Lung (tissue), 12 donors: ENCODE data around the gene ADAMTS13. TPM values are rescaled to one million over a fixed set of nuclear protein-coding genes. Genes with fewer than 3 reads are reported as not detected.
A peak's percentile ranks its signal among the peaks of the same experiment; 100 is the strongest.

Source experiments
- ATAC-seq: fragments of 200-7000 bp; cut with Tn5 transposase; one replicate; pipeline ENCODE4 v1.9.1; 2020; ENCODE audit warnings: moderate number of reproducible peaks; ENCODE audit not compliant: insufficient read depth, low FRiP score
- DNase-seq, 3 donors: peaks; one replicate each; pipeline ENCODE4 v3.0.0-alpha.2; 2013 to 2017
- H3K27ac ChIP-seq, 2 donors: one replicate each; pipeline ENCODE4 v1.5.1; 2013; ENCODE audit warnings: mild to moderate bottlenecking in 2 of 2, moderate library complexity in 2 of 2, control low read depth in 1 of 2, inconsistent platforms in 1 of 2, low read depth in 1 of 2, low read length in 1 of 2
- H3K27me3 ChIP-seq, 3 donors: one replicate each; pipeline ENCODE4 v1.5.1; 2013; ENCODE audit warnings: low read length in 2 of 3; ENCODE audit not compliant: control insufficient read depth in 3 of 3, insufficient read depth in 3 of 3
- H3K36me3 ChIP-seq, 4 donors: one replicate each; pipeline ENCODE4 v1.5.1; 2013; ENCODE audit warnings: low read length in 4 of 4, mild to moderate bottlenecking in 1 of 4, moderate library complexity in 1 of 4; ENCODE audit not compliant: control insufficient read depth in 4 of 4, insufficient read depth in 4 of 4
- H3K4me1 ChIP-seq, 5 donors: one replicate each; pipeline ENCODE4 v1.5.1; 2013; ENCODE audit warnings: low read length in 5 of 5, mild to moderate bottlenecking in 2 of 5, moderate library complexity in 1 of 5; ENCODE audit not compliant: control insufficient read depth in 5 of 5, insufficient read depth in 5 of 5
- H3K4me3 ChIP-seq: one replicate; pipeline ENCODE4 v1.5.1; 2013; ENCODE audit warnings: mild to moderate bottlenecking, control low read depth, moderate library complexity
- H3K9ac ChIP-seq, 2 donors: one replicate each; pipeline ENCODE4 v1.5.1; 2013; ENCODE audit warnings: low read length in 2 of 2, control low read depth in 1 of 2; ENCODE audit not compliant: insufficient read depth in 1 of 2
- H3K9me3 ChIP-seq, 4 donors: one replicate each; pipeline ENCODE4 v1.5.1; 2013; ENCODE audit warnings: low read length in 3 of 4, mild to moderate bottlenecking in 1 of 4, moderate library complexity in 1 of 4; ENCODE audit not compliant: control insufficient read depth in 4 of 4, insufficient read depth in 3 of 4
- CTCF ChIP-seq: IDR thresholded peaks from 2 replicates; pipeline ENCODE4 v1.5.1; 2012; ENCODE audit warnings: mild to moderate bottlenecking; ENCODE audit errors: control extremely low read depth, extremely low read depth
- WGBS, 2 donors: extraction: QIAGEN DNeasy Blood & Tissue Kit; methylation state at CpG; one replicate each; pipeline ENCODE4 v1.1.7; 2013; 5-methylcytosine and 5-hydroxymethylcytosine counted together
- polyA plus RNA-seq, 2 donors: library from polyadenylated mRNA; stranded (reverse); fragments of 200-250 nt; gene quantifications; one replicate each; pipeline ENCODE4 v1.2.1, GENCODE V29; 2013
- total RNA-seq, 2 donors: library from RNA; depleted of rRNA in 1 of 2; stranded (reverse); fragments of >200 nt in 1 of 2; gene quantifications; one replicate each; pipeline ENCODE4 v1.2.1, GENCODE V29; 2014 to 2021
- donor health status: control.
- donor health status: control.
- donor health status: Bipolar disorder and iron deficiency.
- donor health status: healthy.
- donor health status: DM: yes; HTN: yes; CAD: no.

Gene ADAMTS13
- total and polyA plus RNA-seq, 4 donors, result 1.0 to 4.1 (median 2.9) TPM

DNA sequence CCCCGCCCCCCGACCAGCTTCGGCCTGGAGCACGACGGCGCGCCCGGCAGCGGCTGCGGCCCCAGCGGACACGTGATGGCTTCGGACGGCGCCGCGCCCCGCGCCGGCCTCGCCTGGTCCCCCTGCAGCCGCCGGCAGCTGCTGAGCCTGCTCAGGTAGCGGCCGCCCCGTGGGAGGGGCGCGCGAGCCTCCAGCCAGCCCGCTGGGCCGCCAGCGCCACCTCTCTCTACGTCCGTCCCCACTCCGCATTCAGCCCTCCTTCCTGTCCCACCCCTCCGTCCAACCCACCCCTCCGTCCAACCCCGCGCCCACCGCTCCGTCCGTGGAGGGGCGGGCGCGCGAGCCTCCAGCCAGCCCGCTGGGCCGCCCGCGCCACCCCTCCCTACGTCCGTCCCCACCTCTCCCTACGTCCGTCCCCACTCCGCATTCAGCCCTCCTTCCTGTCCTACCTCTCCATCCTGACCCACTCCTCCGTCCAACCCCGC lies 6.5 kb downstream of the ADAMTS13 start:
- peak overlapping the region; percentile 19 for H3K4me3 ChIP-seq
- H3K27ac ChIP-seq, result no peak overlapping the region
- peak; percentile 27 to 54 (median 50) for DNase-seq
- H3K27me3 ChIP-seq, result peaks cover 0 to 3% (median 3%) of the 10 kb centered on the region in 3 donors
- H3K9me3 ChIP-seq, result peaks cover 0 to 3% (median 0%) of the 10 kb centered on the region in 4 donors
- H3K36me3 ChIP-seq, result no peaks in the 10 kb centered on the region
- TF ChIP-seq CTCF, result no peak
- no peak overlapping the region for H3K9ac ChIP-seq
- peaks cover 0 to 5% (median 0%) of the 10 kb centered on the region in 5 donors for H3K4me1 ChIP-seq
- WGBS, 2 donors, result 0 to 2% methylated on average over 11 to 56 of the region's 57 CpGs
- no peak for ATAC-seq

DNA sequence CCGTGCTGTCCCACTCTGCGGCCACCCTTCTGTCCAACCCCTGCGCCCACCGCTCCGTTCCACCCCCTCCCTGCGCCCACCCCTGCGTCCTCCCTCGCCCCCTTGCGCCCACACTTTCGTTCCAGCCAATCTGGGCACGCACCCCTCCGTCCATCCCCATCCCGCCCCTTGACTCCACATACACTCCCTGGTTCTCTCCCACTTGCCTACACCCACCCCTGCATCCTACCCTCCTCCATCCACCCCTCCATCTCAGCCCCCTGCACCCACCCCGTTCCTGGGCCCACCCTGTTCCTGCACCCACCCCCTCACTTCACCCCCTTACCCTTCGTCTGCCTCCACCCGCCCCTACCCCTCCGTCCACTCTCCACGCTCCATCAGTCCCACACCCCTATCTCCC lies 7.0 kb downstream of the ADAMTS13 start:
- Histone ChIP-seq H3K27me3 (peaks cover 0 to 3% (median 3%) of the 10 kb centered on the region in 3 donors), H3K27ac (no peak overlapping the region), H3K4me3 (no peak overlapping the region), H3K36me3 (no peaks in the 10 kb centered on the region), H3K9ac (no peak overlapping the region), H3K4me1 (peaks cover 0 to 5% (median 0%) of the 10 kb centered on the region in 5 donors), H3K9me3 (peaks cover 0 to 3% (median 0%) of the 10 kb centered on the region in 4 donors)
- no peak for TF ChIP-seq CTCF
- DNase-seq, result no peak
- 2 to 12% methylated on average over 14 to 18 of the region's 18 CpGs for WGBS, 2 donors
- ATAC-seq, result no peak

DNA sequence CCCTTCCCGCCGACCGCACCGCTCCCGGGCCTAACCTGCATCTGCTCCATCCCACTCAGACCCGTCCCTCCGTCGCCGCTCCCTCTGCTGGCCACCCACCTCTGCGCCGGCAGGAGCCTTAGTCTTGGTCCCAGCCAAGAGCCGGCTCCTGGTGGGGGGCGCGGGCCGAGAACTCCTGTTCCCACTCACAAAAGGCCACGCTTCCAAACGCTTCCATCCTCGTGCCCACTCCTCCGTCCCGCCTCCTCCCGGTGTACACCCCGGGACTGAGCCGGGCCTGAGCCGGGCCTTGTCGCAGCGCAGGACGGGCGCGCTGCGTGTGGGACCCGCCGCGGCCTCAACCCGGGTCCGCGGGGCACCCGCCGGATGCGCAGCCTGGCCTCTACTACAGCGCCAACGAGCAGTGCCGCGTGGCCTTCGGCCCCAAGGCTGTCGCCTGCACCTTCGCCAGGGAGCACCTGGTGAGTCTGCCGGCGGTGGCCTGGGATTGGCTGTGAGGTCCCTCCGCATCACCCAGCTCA lies 7.5 kb downstream of the ADAMTS13 start:
- H3K27ac ChIP-seq, result no peak overlapping the region
- H3K9ac ChIP-seq, result no peak overlapping the region
- H3K9me3 ChIP-seq, result peaks cover 0 to 3% (median 0%) of the 10 kb centered on the region in 4 donors
- 29 to 36% methylated on average over 48 to 49 of the region's 49 CpGs for WGBS, 2 donors
- no peaks in the 10 kb centered on the region for H3K36me3 ChIP-seq
- peaks cover 0 to 3% (median 3%) of the 10 kb centered on the region in 3 donors for H3K27me3 ChIP-seq
- H3K4me3 ChIP-seq, result no peak overlapping the region
- DNase-seq, result peak; percentile 24 to 51 (median 45)
- H3K4me1 ChIP-seq, result peaks cover 0 to 5% (median 0%) of the 10 kb centered on the region in 5 donors
- no peak for ATAC-seq
- TF ChIP-seq CTCF, result no peak
